ENCODE results near the gene FBRSL1. TPM values are rescaled to one million over a fixed set of nuclear protein-coding genes. Genes with fewer than 3 reads are reported as not detected.

Gene FBRSL1
- polyA plus RNA-seq, 3 donors: 0.39 to 28.7 (median 0.74) TPM

- H3K27me3 Mint-ChIP-seq (ENCODE audit: low read depth in 3 of 3): peaks cover 6 to 38% (median 9%) of the 10 kb centered on the region in 3 donors
- H3K4me1 Mint-ChIP-seq: peaks cover 37% of the 10 kb centered on the region
- peak in 2 of 3 donors; percentile 50 to 72 for DNase-seq
- intact Hi-C loops (cut with micrococcal nuclease): no loop called here
- Histone ChIP-seq H3K9ac (ENCODE audit: insufficient read depth, low read length, poor library complexity, severe bottlenecking) (no peak overlapping the region), H3K27me3 (ENCODE audit: control insufficient read depth in 2 of 2, insufficient read depth in 2 of 2, low read length in 2 of 2) (no peaks in the 10 kb centered on the region), H3K36me3 (replicated peaks in 1 of 2; ENCODE audit: control insufficient read depth in 1 of 2, insufficient read depth in 2 of 2, low read length in 2 of 2) (no peaks in the 10 kb centered on the region), H2AFZ (ENCODE audit: insufficient read depth, low read depth, low read length, poor library complexity, severe bottlenecking) (peak overlapping the region; percentile 46), H3K4me2 (replicated peaks; ENCODE audit: extremely low read depth, low read length, poor library complexity, severe bottlenecking) (peak overlapping the region; percentile 63), H3K4me1 (ENCODE audit: control insufficient read depth in 1 of 2, insufficient read depth in 2 of 2, low read length in 2 of 2) (peaks cover 64 to 78% of the 10 kb centered on the region in 2 donors), H3K79me2 (ENCODE audit: insufficient read depth, low read length) (no peaks in the 10 kb centered on the region), H3K27ac (ENCODE audit: low read depth in 1 of 2, low read length in 2 of 2) (peak overlapping the region; percentile 68 to 73), H3K9me3 (replicated peaks in 1 of 2; ENCODE audit: control insufficient read depth in 1 of 2, insufficient read depth in 1 of 2, low read length in 2 of 2) (peaks cover 0 to 3% of the 10 kb centered on the region in 2 donors), H4K20me1 (ENCODE audit: insufficient read depth, low read length) (no peaks in the 10 kb centered on the region), H3K4me3 (replicated peaks in 1 of 3; ENCODE audit: low read depth in 2 of 3, low read length in 3 of 3) (peak overlapping the region in 2 of 3 experiments; percentile 20 to 66)
- peak overlapping the region in 1 of 2 donors; percentile 68 for H3K4me3 Mint-ChIP-seq
- H3K27ac Mint-ChIP-seq: peak overlapping the region; percentile 32 to 92 (median 82)
- H3K36me3 Mint-ChIP-seq: no peaks in the 10 kb centered on the region
- WGBS (ENCODE audit: insufficient coverage): 74% methylated on average over 28 of the region's 47 CpGs
- peaks cover 0 to 14% (median 2%) of the 10 kb centered on the region in 7 donors for H3K9me3 Mint-ChIP-seq
- TF ChIP-seq, protein P1, sequence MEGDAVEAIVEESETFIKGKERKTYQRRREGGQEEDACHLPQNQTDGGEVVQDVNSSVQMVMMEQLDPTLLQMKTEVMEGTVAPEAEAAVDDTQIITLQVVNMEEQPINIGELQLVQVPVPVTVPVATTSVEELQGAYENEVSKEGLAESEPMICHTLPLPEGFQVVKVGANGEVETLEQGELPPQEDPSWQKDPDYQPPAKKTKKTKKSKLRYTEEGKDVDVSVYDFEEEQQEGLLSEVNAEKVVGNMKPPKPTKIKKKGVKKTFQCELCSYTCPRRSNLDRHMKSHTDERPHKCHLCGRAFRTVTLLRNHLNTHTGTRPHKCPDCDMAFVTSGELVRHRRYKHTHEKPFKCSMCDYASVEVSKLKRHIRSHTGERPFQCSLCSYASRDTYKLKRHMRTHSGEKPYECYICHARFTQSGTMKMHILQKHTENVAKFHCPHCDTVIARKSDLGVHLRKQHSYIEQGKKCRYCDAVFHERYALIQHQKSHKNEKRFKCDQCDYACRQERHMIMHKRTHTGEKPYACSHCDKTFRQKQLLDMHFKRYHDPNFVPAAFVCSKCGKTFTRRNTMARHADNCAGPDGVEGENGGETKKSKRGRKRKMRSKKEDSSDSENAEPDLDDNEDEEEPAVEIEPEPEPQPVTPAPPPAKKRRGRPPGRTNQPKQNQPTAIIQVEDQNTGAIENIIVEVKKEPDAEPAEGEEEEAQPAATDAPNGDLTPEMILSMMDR (IDR thresholded peaks at IDR 0.05): no peak
Observed at GRCh38 chr12:132475304-132476037, 14.5 kb upstream of the FBRSL1 start.

GRCh38 chr12:132476038-132476414 is 13.9 kb upstream of the FBRSL1 start:
- peaks cover 6 to 37% (median 9%) of the 10 kb centered on the region in 3 donors for H3K27me3 Mint-ChIP-seq (ENCODE audit: low read depth in 3 of 3)
- Histone ChIP-seq H3K4me1 (ENCODE audit: control insufficient read depth in 1 of 2, insufficient read depth in 2 of 2, low read length in 2 of 2) (peaks cover 66 to 78% of the 10 kb centered on the region in 2 donors), H3K27ac (ENCODE audit: low read depth in 1 of 2, low read length in 2 of 2) (peak overlapping the region; percentile 68 to 73), H2AFZ (ENCODE audit: insufficient read depth, low read depth, low read length, poor library complexity, severe bottlenecking) (no peak overlapping the region), H3K79me2 (ENCODE audit: insufficient read depth, low read length) (no peaks in the 10 kb centered on the region), H3K9ac (ENCODE audit: insufficient read depth, low read length, poor library complexity, severe bottlenecking) (no peak overlapping the region), H4K20me1 (ENCODE audit: insufficient read depth, low read length) (no peaks in the 10 kb centered on the region), H3K4me2 (replicated peaks; ENCODE audit: extremely low read depth, low read length, poor library complexity, severe bottlenecking) (peak overlapping the region; percentile 63), H3K9me3 (replicated peaks in 1 of 2; ENCODE audit: control insufficient read depth in 1 of 2, insufficient read depth in 1 of 2, low read length in 2 of 2) (peaks cover 0 to 3% of the 10 kb centered on the region in 2 donors), H3K36me3 (replicated peaks in 1 of 2; ENCODE audit: control insufficient read depth in 1 of 2, insufficient read depth in 2 of 2, low read length in 2 of 2) (no peaks in the 10 kb centered on the region), H3K4me3 (replicated peaks in 1 of 3; ENCODE audit: low read depth in 2 of 3, low read length in 3 of 3) (peak overlapping the region in 1 of 3 experiments; percentile 66), H3K27me3 (ENCODE audit: control insufficient read depth in 2 of 2, insufficient read depth in 2 of 2, low read length in 2 of 2) (no peaks in the 10 kb centered on the region)
- DNase-seq: no peak
- 94% methylated on average over 19 of the region's 26 CpGs for whole genome bisulfite sequencing (ENCODE audit: insufficient coverage)
- TF ChIP-seq, protein P1 (IDR thresholded peaks at IDR 0.05): no peak
- intact Hi-C loops (cut with micrococcal nuclease): no loop called here
- no peaks in the 10 kb centered on the region for H3K36me3 Mint-ChIP-seq
- H3K4me1 Mint-ChIP-seq: peaks cover 38% of the 10 kb centered on the region
- H3K27ac Mint-ChIP-seq: peak overlapping the region in 6 of 7 donors; percentile 33 to 92 (median 86)
- H3K4me3 Mint-ChIP-seq: peak overlapping the region in 1 of 2 donors; percentile 68
- H3K9me3 Mint-ChIP-seq: peaks cover 0 to 14% (median 2%) of the 10 kb centered on the region in 7 donors
